Urothelium cell line (cell line): ENCODE data around the gene ASPDH.
A peak's percentile ranks its signal among the peaks of the same experiment; 100 is the strongest.
"Not testable (repeated sequence)": the region's sequence is repeated elsewhere in the genome, so short reads cannot be mapped to it uniquely, and the experiment has no call there.

ENCODE experiments used
- DNase-seq: peaks from one replicate; pipeline ENCODE4 v3.0.0; 2011; ENCODE audit warnings: low spot score, mixed read lengths
- FAIRE-seq: peaks from 2 replicates; lab custom pipeline; 2011; peaks lifted over from hg19 to GRCh38; lab: Jason Lieb, UNC

The ASPDH gene

GRCh38 chr19:50480281-50481111 lies 33.2 kb downstream of the ASPDH start:
- DNase-seq, result no peak
- no peak for FAIRE-seq

- no peak for FAIRE-seq
- DNase-seq, result no peak
These were observed 33.9 kb downstream of the ASPDH start for GRCh38 chr19:50479761-50480251.

- DNase-seq (peak; percentile 70), FAIRE-seq (no peak)
These were observed 34.6 kb downstream of the ASPDH start for GRCh38 chr19:50478901-50479715.

GRCh38 chr19:50477751-50478515 lies 35.8 kb downstream of the ASPDH start:
- FAIRE-seq, result no peak
- no peak for DNase-seq

GRCh38 chr19:50476907-50477238 lies 36.8 kb downstream of the ASPDH start:
- FAIRE-seq, result no peak
- DNase-seq, result no peak

GRCh38 chr19:50476224-50476906 lies 37.3 kb downstream of the ASPDH start, which contains the start of the genes EMC10 and GARIN5A:
EMC10 (plus strand) TSS chr19:50476507; CDS start chr19:50476545, 38 bp downstream.
GARIN5A (minus strand) TSS chr19:50476848; CDS start chr19:50476388, 460 bp downstream.
- FAIRE-seq, result peak; percentile 61

GRCh38 chr19:50475736-50476223 lies 37.9 kb downstream of the ASPDH start:
- no peak for FAIRE-seq
- DNase-seq, result no peak

More at GRCh38 chr19:50476224-50476906, 37.3 kb downstream of the ASPDH start, which contains the start of the genes EMC10 and GARIN5A:
- DNase-seq, result peak; percentile 99

- FAIRE-seq, result no peak
- DNase-seq, result no peak
These were observed 38.6 kb downstream of the ASPDH start for GRCh38 chr19:50475101-50475568.

- not testable (repeated sequence) for FAIRE-seq, DNase-seq
These were observed 40.4 kb downstream of the ASPDH start for GRCh38 chr19:50473336-50473735.

GRCh38 chr19:50468818-50469217 lies 44.9 kb downstream of the ASPDH start:
- FAIRE-seq (no peak), DNase-seq (no peak)

- FAIRE-seq, result no peak
- no peak for DNase-seq
These were observed 46.1 kb downstream of the ASPDH start for GRCh38 chr19:50467566-50467965.

- no peak for FAIRE-seq
These were observed 47.0 kb downstream of the ASPDH start for GRCh38 chr19:50466706-50467039.

GRCh38 chr19:50465986-50466705 lies 47.6 kb downstream of the ASPDH start:
- FAIRE-seq (no peak), DNase-seq (no peak)

More at GRCh38 chr19:50466706-50467039, 47.0 kb downstream of the ASPDH start:
- DNase-seq, result no peak

- FAIRE-seq (no peak), DNase-seq (no peak)
These were observed 48.7 kb downstream of the ASPDH start for GRCh38 chr19:50465000-50465399.

GRCh38 chr19:50464348-50464747 lies 49.4 kb downstream of the ASPDH start:
- FAIRE-seq (no peak), DNase-seq (no peak)

- DNase-seq (no peak), FAIRE-seq (no peak)
These were observed 50.7 kb downstream of the ASPDH start for GRCh38 chr19:50462970-50463369.
